A549 (cell line): Measurements from ENCODE around the gene SFXN3. TPM values are rescaled to one million over a fixed set of nuclear protein-coding genes. Genes with fewer than 3 reads are reported as not detected.

Source experiments
- ATOH8 ChIP-seq: fragments of 250-450 bp; sonication (Bioruptor Pico); IDR thresholded peaks from 2 replicates; pipeline ENCODE4 v1.5.0; 2020; ENCODE audit warnings: low read depth, mild to moderate bottlenecking, moderate library complexity
- BCL3 ChIP-seq: fragments of >200 bp; sonication (Bioruptor Twin); formaldehyde crosslinking; IDR thresholded peaks from 3 replicates; pipeline ENCODE4 v1.6.1; 2016
- BHLHE40 ChIP-seq: IDR thresholded peaks from 2 replicates; pipeline ENCODE4 v1.6.1; 2012; ENCODE audit warnings: low read depth, low read length, inconsistent platforms
- CBX2 ChIP-seq: fragments of 200-600 bp; sonication (generic); IDR thresholded peaks from 2 replicates; pipeline ENCODE4 v1.6.1; 2016; ENCODE audit warnings: low read depth, mild to moderate bottlenecking, borderline replicate concordance
- CHD2 ChIP-seq: fragments of 150-350 bp; IDR thresholded peaks from 2 replicates; pipeline ENCODE4 v1.6.1; 2014; ENCODE audit warnings: low read length; ENCODE audit not compliant: partially characterized antibody
- CHD4 ChIP-seq: fragments of 200-600 bp; sonication (generic); IDR thresholded peaks from 2 replicates; pipeline ENCODE4 v1.6.1; 2016; ENCODE audit warnings: antibody characterized with exemption, mild to moderate bottlenecking, borderline replicate concordance
- E2F6 ChIP-seq: IDR thresholded peaks from 2 replicates; pipeline ENCODE4 v1.6.1; 2012; ENCODE audit warnings: low read depth, borderline replicate concordance
- EHF ChIP-seq: fragments of 250-450 bp; sonication (Bioruptor Pico); IDR thresholded peaks from 2 replicates; pipeline ENCODE4 v1.5.0; 2020; ENCODE audit warnings: mild to moderate bottlenecking
- EHMT2 ChIP-seq: fragments of 200-600 bp; sonication (generic); IDR thresholded peaks from 2 replicates; pipeline ENCODE4 v1.6.1; 2016; ENCODE audit warnings: antibody characterized with exemption, low read depth, mild to moderate bottlenecking, moderate library complexity
- ELK1 ChIP-seq: fragments of 150-350 bp; IDR thresholded peaks from 2 replicates; pipeline ENCODE4 v1.6.1; 2014; ENCODE audit warnings: low read depth, mild to moderate bottlenecking, low read length
- EP300 ChIP-seq, 2 experiments: fragments of >200 bp; sonication (Bioruptor Twin); formaldehyde crosslinking; IDR thresholded peaks; 2 replicates in 1 of 2; 3 replicates in 1 of 2; pipeline ENCODE4 v1.6.1; 2016 to 2017
- ESRRA ChIP-seq: fragments of 150-350 bp; IDR thresholded peaks from 2 replicates; pipeline ENCODE4 v1.6.1; 2014; ENCODE audit warnings: mild to moderate bottlenecking, low read length, borderline replicate concordance
- FOSB ChIP-seq: fragments of 250-450 bp; sonication (Bioruptor Pico); IDR thresholded peaks from 2 replicates; pipeline ENCODE4 v1.5.0; 2020; ENCODE audit warnings: mild to moderate bottlenecking, moderate library complexity
- FOSL2 ChIP-seq, 2 experiments: fragments of 450-650 bp in 1 of 2; fragments of >200 bp in 1 of 2; sonication (Bioruptor Twin) in 1 of 2; formaldehyde crosslinking; IDR thresholded peaks; 2 replicates each; pipeline versions ENCODE4 v1.5.0 to v1.6.1; 2016 to 2020; ENCODE audit warnings: mild to moderate bottlenecking in 1 of 2, moderate library complexity in 1 of 2
- FOXS1 ChIP-seq: fragments of 250-450 bp; sonication (Bioruptor Pico); IDR thresholded peaks from 2 replicates; pipeline ENCODE4 v1.5.0; 2020; ENCODE audit warnings: mild to moderate bottlenecking, moderate library complexity
- HOXB5 ChIP-seq: fragments of 250-450 bp; sonication (Bioruptor Pico); IDR thresholded peaks from 2 replicates; pipeline ENCODE4 v1.5.0; 2020; ENCODE audit warnings: mild to moderate bottlenecking, moderate library complexity
- JUN ChIP-seq, 2 experiments: fragments of >200 bp; sonication (Bioruptor Twin); formaldehyde crosslinking; IDR thresholded peaks; 2 replicates in 1 of 2; 3 replicates in 1 of 2; pipeline ENCODE4 v1.6.1; 2016 to 2017
- JUNB ChIP-seq: fragments of >200 bp; sonication (Bioruptor Twin); formaldehyde crosslinking; IDR thresholded peaks from 2 replicates; pipeline ENCODE4 v1.6.1; 2016
- MAX ChIP-seq: IDR thresholded peaks from 2 replicates; pipeline ENCODE4 v1.6.1; 2012
- MAZ ChIP-seq: fragments of 150-350 bp; IDR thresholded peaks from 2 replicates; pipeline ENCODE4 v1.6.1; 2014; ENCODE audit warnings: antibody characterized with exemption, low read depth, low read length, borderline replicate concordance
- MYC ChIP-seq: IDR thresholded peaks from 2 replicates; pipeline ENCODE4 v1.6.1; 2012; ENCODE audit warnings: mild to moderate bottlenecking, inconsistent platforms, low read length, improper control_type of control experiment, borderline replicate concordance
- NPAS2 ChIP-seq: fragments of 250-450 bp; sonication (Bioruptor Pico); IDR thresholded peaks from 2 replicates; pipeline ENCODE4 v1.8.0; 2022; ENCODE audit warnings: mild to moderate bottlenecking, moderate library complexity, borderline replicate concordance
- NR3C1 ChIP-seq: fragments of >200 bp; sonication (Bioruptor Twin); formaldehyde crosslinking; IDR thresholded peaks from 3 replicates; pipeline ENCODE4 v1.6.1; 2017
- PBX3 ChIP-seq: IDR thresholded peaks from 2 replicates; pipeline ENCODE4 v1.6.1; 2012
- POLR2A ChIP-seq: IDR thresholded peaks from 2 replicates; pipeline ENCODE4 v1.6.1; 2012; ENCODE audit warnings: mild to moderate bottlenecking, low read length
- RAD21 ChIP-seq, 2 experiments: fragments of >200 bp in 1 of 2; sonication (Bioruptor Twin) in 1 of 2; formaldehyde crosslinking in 1 of 2; IDR thresholded peaks in 1 of 2; conservative IDR thresholded peaks in 1 of 2; 2 replicates in 1 of 2; 3 replicates in 1 of 2; pipeline ENCODE4 v1.6.1; 2012 to 2018; ENCODE audit warnings: inconsistent platforms in 1 of 2
- RARB ChIP-seq: fragments of 250-450 bp; sonication (Bioruptor Pico); IDR thresholded peaks from 2 replicates; pipeline ENCODE4 v1.8.0; 2021; ENCODE audit warnings: mild to moderate bottlenecking, moderate library complexity
- RCOR1 ChIP-seq: fragments of 150-350 bp; IDR thresholded peaks from 2 replicates; pipeline ENCODE4 v1.6.1; 2014; ENCODE audit warnings: antibody characterized with exemption, low read length, low read depth
- REST ChIP-seq: fragments of 200-600 bp; sonication (generic); IDR thresholded peaks from 2 replicates; pipeline ENCODE4 v1.6.1; 2016; ENCODE audit warnings: antibody characterized with exemption, mild to moderate bottlenecking, moderate library complexity
- TP53 ChIP-seq: fragments of 250-450 bp; sonication (Bioruptor Pico); IDR thresholded peaks from 2 replicates; pipeline ENCODE4 v1.5.0; 2021; ENCODE audit warnings: mild to moderate bottlenecking, moderate library complexity
- USF2 ChIP-seq: fragments of 450-650 bp; IDR thresholded peaks from 2 replicates; pipeline ENCODE4 v1.6.1; 2014; ENCODE audit warnings: antibody characterized with exemption
- ZFP36 ChIP-seq: fragments of 450-650 bp; IDR thresholded peaks from 2 replicates; pipeline ENCODE4 v1.6.1; 2014; ENCODE audit warnings: borderline replicate concordance; ENCODE audit not compliant: partially characterized antibody
- ZSCAN20 ChIP-seq: fragments of 250-450 bp; sonication (Bioruptor Pico); IDR thresholded peaks from 2 replicates; pipeline ENCODE4 v1.8.0; 2022; ENCODE audit warnings: mild to moderate bottlenecking, moderate library complexity
- polyA plus RNA-seq, 4 experiments: library from polyadenylated mRNA; depleted of rRNA in 3 of 4; stranded (reverse); fragments of >200 nt; fragmentation: RNase III in 1 of 4; extraction: RNeasy Plus Mini Kit Qiagen cat#74134 plus additional on column Dnase treatment in 1 of 4; gene quantifications; 2 replicates in 3 of 4; 3 replicates in 1 of 4; pipeline ENCODE4 v1.2.3, GENCODE V29; 2011 to 2017

SFXN3 gene
- polyA plus RNA-seq, 2 of the 4 experiments (the other 2 are of a cell fraction): 26.3 to 33.7 TPM

- TF ChIP-seq EP300 (IDR thresholded peaks at IDR 0.05) (no peak), USF2 (no peak), EHF (CRISPR knock-in tag) (no peak), HOXB5 (no peak), ZFP36 (no peak), REST (peak; percentile 92), E2F6 (peak; percentile 68; the same call in 1 of the 2 replicates), MYC (no peak), FOSB (CRISPR knock-in tag) (no peak), CHD4 (no peak), FOXS1 (CRISPR knock-in tag) (no peak), ESRRA (no peak), CBX2 (no peak), EHMT2 (no peak), JUNB (no peak), BCL3 (peak; percentile 69; the same call in 2 of the 3 replicates), FOSL2 (IDR thresholded peaks at IDR 0.05) (no peak), FOSL2 (CRISPR knock-in tag; IDR thresholded peaks at IDR 0.05) (no peak), BHLHE40 (no peak), NPAS2 (no peak), PBX3 (peak; percentile 95), MAZ (no peak), RARB (no peak), RAD21 (conservative IDR thresholded peaks at IDR 0.05 in 1 of 2, IDR thresholded peaks at IDR 0.05 in 1 of 2) (no peak), RCOR1 (no peak), JUN (IDR thresholded peaks at IDR 0.05) (peak; percentile 62 to 67; a peak in 3 of 5 replicates), TP53 (CRISPR knock-in tag) (no peak), CHD2 (peak; percentile 91), ZSCAN20 (CRISPR knock-in tag) (no peak), MAX (peak; percentile 61; the same call in 1 of the 2 replicates), ATOH8 (CRISPR knock-in tag) (no peak), ELK1 (no peak), NR3C1 (no peak), POLR2A (peak; percentile 55)
- TF ChIP-seq, all 56 proteins: peak for 9
Observed at GRCh38 chr10:101042667-101043362, 11.8 kb downstream of the SFXN3 start (continued).
